ENCODE results near the gene COPS4. TPM values are rescaled to one million over a fixed set of nuclear protein-coding genes. Genes with fewer than 3 reads are reported as not detected.
"Not testable (repeated sequence)": the region's sequence is repeated elsewhere in the genome, so short reads cannot be mapped to it uniquely, and the experiment has no call there.

COPS4 gene
- polyA plus RNA-seq (ENCODE audit: low read depth in 6 of 6), result 10 to 100 TPM; 40.1 to 74.5 (median 49.2) TPM

DNA sequence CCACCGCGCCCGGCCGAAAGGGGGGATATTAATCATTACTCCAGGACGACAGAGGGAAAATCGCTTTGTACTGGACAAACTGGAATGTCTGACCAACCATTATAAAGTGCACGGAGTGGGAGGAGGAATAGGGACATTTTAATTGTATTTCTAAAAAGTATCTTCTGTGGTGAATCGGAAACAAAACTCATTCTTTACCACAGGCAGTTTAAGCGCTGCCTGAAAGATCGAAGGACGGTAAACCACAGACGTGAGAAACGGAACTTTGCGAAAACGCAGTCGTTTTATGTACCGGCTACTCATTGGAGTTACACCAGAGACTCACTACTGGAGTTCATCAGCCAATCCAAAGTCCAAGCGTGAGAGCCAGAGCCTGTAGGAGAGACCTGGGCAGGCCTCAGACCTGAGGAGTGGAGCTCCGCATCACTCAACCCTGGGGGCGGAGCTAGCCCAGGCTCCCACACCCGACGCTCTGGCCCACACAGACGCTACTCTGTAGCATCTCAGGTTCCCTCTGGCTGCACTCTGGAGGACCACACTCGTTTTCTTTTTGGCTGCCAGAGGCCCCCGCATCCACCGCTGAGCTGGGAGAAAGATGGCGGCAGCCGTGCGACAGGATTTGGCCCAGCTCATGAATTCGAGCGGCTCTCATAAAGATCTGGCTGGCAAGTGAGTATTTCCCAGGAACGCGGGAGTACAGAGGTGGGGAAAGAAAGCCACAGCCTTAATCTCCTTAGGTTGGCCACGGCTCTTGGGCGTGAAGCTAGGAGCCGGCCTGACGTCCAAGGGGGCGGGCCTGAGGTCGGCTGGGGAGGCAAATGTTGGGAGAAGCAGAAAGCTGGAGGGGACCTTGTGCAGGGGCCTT lies at the start of gene COPS4:
Gene COPS4, plus strand, starts transcription at position 554 of the 865 bp plus-strand sequence. Its CDS starts 42 bp downstream, at position 596.
- Mint-ChIP-seq H3K36me3 (no peaks in the 10 kb centered on the region), H3K4me1 (peaks cover 18 to 36% (median 23%) of the 10 kb centered on the region in 3 donors), H3K27ac (peak within 1 kb of the TSS; percentile 95 to 100 (median 98)), H3K27me3 (no peaks in the 10 kb centered on the region), H3K4me3 (peak within 1 kb of the TSS; percentile 92 to 100 (median 99)), H3K9me3 (no peaks in the 10 kb centered on the region)
- DNase-seq (peak; percentile 95), ATAC-seq (ENCODE audit: low read depth in 2 of 2) (peak; percentile 91 to 93)

DNA sequence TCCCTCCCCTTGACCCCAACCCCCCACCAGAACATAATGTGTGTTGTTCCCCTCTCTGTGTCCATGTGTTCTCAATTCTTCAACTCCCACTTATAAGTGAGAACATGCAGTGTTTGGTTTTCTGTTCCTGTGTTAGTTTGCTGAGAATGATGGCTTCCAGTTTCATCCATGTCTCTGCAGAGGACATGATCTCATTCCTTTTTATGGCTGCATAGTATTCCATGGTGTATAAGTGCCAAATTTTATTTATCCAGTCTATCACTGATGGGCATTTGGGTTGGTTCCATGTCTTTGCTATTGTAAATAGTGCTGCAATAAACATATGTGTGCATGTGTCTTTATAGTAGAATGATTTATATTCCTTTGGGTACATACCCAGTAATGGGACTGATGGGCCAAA lies 47.5 kb upstream of the COPS4 start:
- H3K4me1 Mint-ChIP-seq, result peaks cover 12 to 14% (median 13%) of the 10 kb centered on the region in 3 donors
- not testable (repeated sequence) for H3K27ac Mint-ChIP-seq; H3K36me3 Mint-ChIP-seq; H3K9me3 Mint-ChIP-seq; H3K27me3 Mint-ChIP-seq; H3K4me3 Mint-ChIP-seq; ATAC-seq (ENCODE audit: low read depth in 2 of 2); DNase-seq

- H3K27me3 Mint-ChIP-seq, result no peaks in the 10 kb centered on the region
These were observed 46.6 kb upstream of the COPS4 start for GRCh38 chr4:82988323-82988832.

GRCh38 chr4:82989575-82990429 lies 45.2 kb upstream of the COPS4 start:
- DNase-seq (no peak), ATAC-seq (ENCODE audit: low read depth in 2 of 2) (peak; percentile 25 to 28)
- H3K27ac Mint-ChIP-seq, result peak overlapping the region in 5 of 6 donors; percentile 35 to 95 (median 60)
- H3K9me3 Mint-ChIP-seq, result no peaks in the 10 kb centered on the region
- H3K4me1 Mint-ChIP-seq, result peaks cover 12 to 14% (median 14%) of the 10 kb centered on the region in 3 donors
- peak overlapping the region in 3 of 8 donors; percentile 12 to 57 (median 21) for H3K4me3 Mint-ChIP-seq
- no peaks in the 10 kb centered on the region for H3K36me3 Mint-ChIP-seq
- H3K27me3 Mint-ChIP-seq, result no peaks in the 10 kb centered on the region

More at GRCh38 chr4:82988323-82988832, 46.6 kb upstream of the COPS4 start:
- H3K4me3 Mint-ChIP-seq, result no peak overlapping the region
- DNase-seq (no peak), ATAC-seq (ENCODE audit: low read depth in 2 of 2) (no peak)
- H3K9me3 Mint-ChIP-seq, result no peaks in the 10 kb centered on the region
- H3K27ac Mint-ChIP-seq, result no peak overlapping the region
- H3K36me3 Mint-ChIP-seq, result no peaks in the 10 kb centered on the region
- peaks cover 12 to 14% (median 13%) of the 10 kb centered on the region in 3 donors for H3K4me1 Mint-ChIP-seq

DNA sequence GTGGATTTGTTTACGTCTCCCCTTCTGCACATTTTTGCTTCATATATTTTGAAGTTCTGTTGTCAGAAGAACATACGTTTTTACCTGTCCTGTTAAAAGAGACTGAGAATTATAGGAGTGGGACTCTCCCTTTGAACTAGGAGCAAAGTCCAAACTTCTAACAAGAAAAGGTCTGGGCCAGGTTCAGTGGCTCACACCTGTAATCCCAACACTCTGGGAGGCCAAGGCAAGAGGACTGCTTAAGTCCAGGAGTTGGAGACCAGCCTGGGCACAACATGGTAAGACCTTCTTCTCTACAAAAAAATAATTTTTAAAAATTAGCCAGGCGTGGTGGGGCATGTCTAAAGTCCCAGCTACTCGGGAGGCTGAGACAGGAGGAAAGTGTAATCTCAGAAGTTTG lies 40.1 kb upstream of the COPS4 start:
- no peak overlapping the region for H3K27ac Mint-ChIP-seq
- H3K27me3 Mint-ChIP-seq, result no peaks in the 10 kb centered on the region
- H3K4me1 Mint-ChIP-seq, result peaks cover 7 to 12% (median 11%) of the 10 kb centered on the region in 3 donors
- H3K4me3 Mint-ChIP-seq, result no peak overlapping the region
- no peak for DNase-seq
- H3K36me3 Mint-ChIP-seq, result no peaks in the 10 kb centered on the region
- no peak for ATAC-seq (ENCODE audit: low read depth in 2 of 2)
- no peaks in the 10 kb centered on the region for H3K9me3 Mint-ChIP-seq

DNA sequence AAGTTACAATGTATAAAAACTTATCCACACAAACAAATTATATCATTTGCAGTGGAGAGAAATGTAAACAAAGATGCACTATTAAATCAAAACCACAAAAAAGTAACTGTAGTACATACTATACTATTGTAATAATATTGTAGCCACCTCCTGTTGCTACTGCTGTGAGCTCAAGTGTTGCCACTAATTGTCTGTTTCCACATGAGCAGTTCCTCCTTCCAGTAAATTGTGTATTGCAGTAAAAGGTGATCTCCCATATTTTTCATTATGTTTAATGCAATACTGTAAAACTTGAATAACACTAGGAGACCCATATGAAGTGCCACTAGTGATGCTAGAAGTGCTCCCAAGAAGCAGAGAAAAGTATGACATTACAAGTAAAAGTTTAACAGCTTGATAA lies 36.1 kb upstream of the COPS4 start:
- ATAC-seq (ENCODE audit: low read depth in 2 of 2) (no peak), DNase-seq (no peak)
- Mint-ChIP-seq H3K36me3 (peaks cover 0 to 3% of the 10 kb centered on the region in 2 donors), H3K4me1 (peaks cover 10 to 13% (median 13%) of the 10 kb centered on the region in 3 donors), H3K27ac (peak overlapping the region in 1 of 6 donors; percentile 39), H3K4me3 (no peak overlapping the region), H3K27me3 (no peaks in the 10 kb centered on the region), H3K9me3 (no peaks in the 10 kb centered on the region)

GRCh38 chr4:83002329-83002728 lies 32.7 kb upstream of the COPS4 start:
- Mint-ChIP-seq H3K27me3 (no peaks in the 10 kb centered on the region), H3K27ac (peak overlapping the region in 3 of 6 donors; percentile 74 to 84 (median 74)), H3K4me1 (peaks cover 8 to 13% (median 12%) of the 10 kb centered on the region in 3 donors), H3K9me3 (no peaks in the 10 kb centered on the region), H3K36me3 (peaks cover 0 to 3% of the 10 kb centered on the region in 2 donors), H3K4me3 (no peak overlapping the region)
- DNase-seq (no peak), ATAC-seq (ENCODE audit: low read depth in 2 of 2) (no peak)

- not testable (repeated sequence) for H3K36me3 Mint-ChIP-seq; H3K4me3 Mint-ChIP-seq; ATAC-seq (ENCODE audit: low read depth in 2 of 2); H3K27me3 Mint-ChIP-seq; H3K27ac Mint-ChIP-seq; H3K9me3 Mint-ChIP-seq; DNase-seq
- H3K4me1 Mint-ChIP-seq, result peaks cover 15 to 21% (median 17%) of the 10 kb centered on the region in 3 donors
These were observed 31.8 kb upstream of the COPS4 start for GRCh38 chr4:83003044-83003791.

DNA sequence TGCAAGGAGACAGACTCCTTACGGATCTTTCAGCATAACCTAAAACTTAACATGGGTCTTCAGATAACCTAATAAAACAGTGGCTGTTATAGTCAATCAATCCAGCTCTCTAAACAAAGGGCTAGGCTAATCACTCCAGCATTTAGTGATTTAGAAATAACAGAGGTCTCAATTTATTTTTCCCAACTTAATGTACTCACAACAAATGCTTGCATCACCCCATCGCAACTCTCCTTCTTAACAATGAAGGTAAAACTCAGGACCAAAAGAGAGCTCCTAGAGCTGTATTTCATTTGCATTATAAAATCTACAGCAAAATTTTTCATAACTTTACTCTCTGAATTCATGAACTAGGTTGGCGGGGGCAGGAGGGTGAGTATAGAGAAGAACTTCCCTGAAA lies 25.5 kb upstream of the COPS4 start:
- Mint-ChIP-seq H3K27ac (peak overlapping the region; percentile 21 to 98 (median 95)), H3K4me3 (peak overlapping the region; percentile 91 to 99 (median 98)), H3K27me3 (no peaks in the 10 kb centered on the region), H3K36me3 (no peaks in the 10 kb centered on the region), H3K4me1 (peaks cover 40 to 58% (median 44%) of the 10 kb centered on the region in 3 donors), H3K9me3 (no peaks in the 10 kb centered on the region)
- ATAC-seq (ENCODE audit: low read depth in 2 of 2) (no peak), DNase-seq (no peak)

GRCh38 chr4:83010111-83010521 lies 24.9 kb upstream of the COPS4 start:
- H3K27ac Mint-ChIP-seq, result peak overlapping the region; percentile 94 to 99 (median 96)

DNA sequence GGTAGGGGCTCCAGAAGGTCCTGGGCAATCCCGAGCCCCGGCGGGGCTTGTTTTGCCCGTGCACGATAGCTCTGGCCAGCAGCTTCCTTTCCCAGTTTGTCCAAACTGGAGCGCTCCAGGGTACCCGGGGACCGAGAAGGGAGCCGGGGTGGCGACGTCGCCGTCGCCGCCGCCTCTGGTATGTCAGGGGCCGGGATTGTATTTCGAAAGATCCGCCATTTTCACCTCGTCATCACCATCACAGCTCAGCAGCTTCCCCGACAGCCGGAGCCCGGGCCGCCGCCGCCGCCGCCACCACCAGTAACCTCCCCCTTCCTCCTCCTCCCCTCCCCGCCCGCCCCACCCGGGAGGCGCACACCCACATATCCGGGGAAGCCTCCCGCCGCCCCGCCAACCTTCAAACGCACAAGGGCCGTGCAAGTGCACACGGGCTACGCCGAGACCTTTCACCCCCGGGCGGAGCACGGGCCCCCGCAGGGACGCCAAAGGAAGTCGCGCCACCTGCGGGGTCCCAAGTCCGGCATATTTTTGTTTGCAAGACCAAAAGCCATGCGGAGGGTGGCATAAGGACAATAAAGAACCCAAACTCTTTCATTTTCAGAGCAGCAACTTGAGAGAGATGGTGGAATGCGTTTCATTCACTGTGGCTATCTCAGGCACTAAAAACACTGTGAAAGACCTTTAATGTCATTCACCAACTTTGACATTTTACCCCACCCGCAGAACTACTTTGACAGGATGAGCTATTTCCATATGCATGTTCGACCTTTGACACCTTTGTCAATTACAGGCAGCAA lies 24.3 kb upstream of the COPS4 start, which contains the start of gene LIN54:
Gene LIN54, minus strand, starts transcription at position 302 of the 797 bp plus-strand sequence. CDS start 25,979 bp downstream, outside the sequence.
- H3K27ac Mint-ChIP-seq, result peak within 1 kb of the TSS; percentile 94 to 99 (median 97)
- peak; percentile 82 for DNase-seq
- ATAC-seq (ENCODE audit: low read depth in 2 of 2), result peak; percentile 65
- H3K4me3 Mint-ChIP-seq, result peak within 1 kb of the TSS; percentile 91 to 99 (median 98)
- H3K27me3 Mint-ChIP-seq, result no peaks in the 10 kb centered on the region
- no peaks in the 10 kb centered on the region for H3K36me3 Mint-ChIP-seq
- H3K4me1 Mint-ChIP-seq, result peaks cover 40 to 57% (median 44%) of the 10 kb centered on the region in 3 donors
- H3K9me3 Mint-ChIP-seq, result no peaks in the 10 kb centered on the region

More at GRCh38 chr4:83010111-83010521, 24.9 kb upstream of the COPS4 start:
- H3K4me1 Mint-ChIP-seq, result peaks cover 40 to 58% (median 44%) of the 10 kb centered on the region in 3 donors
- no peaks in the 10 kb centered on the region for H3K36me3 Mint-ChIP-seq
- H3K4me3 Mint-ChIP-seq, result peak overlapping the region; percentile 91 to 99 (median 98)
- DNase-seq (no peak), ATAC-seq (ENCODE audit: low read depth in 2 of 2) (peak; percentile 4)
- no peaks in the 10 kb centered on the region for H3K9me3 Mint-ChIP-seq
- no peaks in the 10 kb centered on the region for H3K27me3 Mint-ChIP-seq

All from naive B cell (primary cell).